ENCODE measurements around the gene BCO1. TPM values are rescaled to one million over a fixed set of nuclear protein-coding genes. Genes with fewer than 3 reads are reported as not detected.

BCO1 gene
- total RNA-seq, 1 experiment from 2014 or later, result not detected

- Histone ChIP-seq H3K9me3 (no peaks in the 10 kb centered on the region), H3K27me3 (no peaks in the 10 kb centered on the region), H3K36me3 (no peaks in the 10 kb centered on the region), H3K4me3 (no peak overlapping the region)
- DNase-seq, result no peak
Observed at GRCh38 chr16:81284995-81285600, 46.6 kb downstream of the BCO1 start.

GRCh38 chr16:81286190-81286589 lies 47.7 kb downstream of the BCO1 start:
- no peaks in the 10 kb centered on the region for H3K36me3 ChIP-seq
- no peaks in the 10 kb centered on the region for H3K9me3 ChIP-seq
- DNase-seq, result no peak
- H3K27me3 ChIP-seq, result no peaks in the 10 kb centered on the region
- no peak overlapping the region for H3K4me3 ChIP-seq

GRCh38 chr16:81291117-81291516 lies 52.6 kb downstream of the BCO1 start:
- no peak for DNase-seq
- Histone ChIP-seq H3K36me3 (no peaks in the 10 kb centered on the region), H3K9me3 (no peaks in the 10 kb centered on the region), H3K27me3 (no peaks in the 10 kb centered on the region), H3K4me3 (no peak overlapping the region)

- no peaks in the 10 kb centered on the region for H3K9me3 ChIP-seq
- H3K4me3 ChIP-seq, result no peak overlapping the region
- H3K36me3 ChIP-seq, result no peaks in the 10 kb centered on the region
- no peak for DNase-seq
- no peaks in the 10 kb centered on the region for H3K27me3 ChIP-seq
Observed at GRCh38 chr16:81292936-81293335, 54.4 kb downstream of the BCO1 start.

- Histone ChIP-seq H3K36me3 (no peaks in the 10 kb centered on the region), H3K9me3 (no peaks in the 10 kb centered on the region), H3K27me3 (no peaks in the 10 kb centered on the region), H3K4me3 (no peak overlapping the region)
- DNase-seq, result no peak
Observed at GRCh38 chr16:81293909-81294802, 55.7 kb downstream of the BCO1 start.

GRCh38 chr16:81296631-81297030 lies 58.1 kb downstream of the BCO1 start:
- H3K27me3 ChIP-seq, result no peaks in the 10 kb centered on the region
- DNase-seq, result no peak
- no peaks in the 10 kb centered on the region for H3K36me3 ChIP-seq
- no peaks in the 10 kb centered on the region for H3K9me3 ChIP-seq
- no peak overlapping the region for H3K4me3 ChIP-seq

- DNase-seq, result no peak
- Histone ChIP-seq H3K9me3 (no peaks in the 10 kb centered on the region), H3K4me3 (no peak overlapping the region), H3K36me3 (no peaks in the 10 kb centered on the region), H3K27me3 (no peaks in the 10 kb centered on the region)
Observed at GRCh38 chr16:81307770-81308169, 69.3 kb downstream of the BCO1 start.

- no peaks in the 10 kb centered on the region for H3K36me3 ChIP-seq
Observed at GRCh38 chr16:81310045-81310644, 71.7 kb downstream of the BCO1 start.

GRCh38 chr16:81311762-81312161 lies 73.3 kb downstream of the BCO1 start:
- DNase-seq, result no peak
- Histone ChIP-seq H3K4me3 (no peak overlapping the region), H3K9me3 (no peaks in the 10 kb centered on the region), H3K36me3 (no peaks in the 10 kb centered on the region), H3K27me3 (no peaks in the 10 kb centered on the region)

More at GRCh38 chr16:81310045-81310644, 71.7 kb downstream of the BCO1 start:
- Histone ChIP-seq H3K4me3 (no peak overlapping the region), H3K27me3 (no peaks in the 10 kb centered on the region), H3K9me3 (no peaks in the 10 kb centered on the region)
- DNase-seq, result no peak

GRCh38 chr16:81313701-81314602 lies 75.5 kb downstream of the BCO1 start:
- Histone ChIP-seq H3K4me3 (peak overlapping the region; percentile 67), H3K36me3 (no peaks in the 10 kb centered on the region), H3K9me3 (no peaks in the 10 kb centered on the region), H3K27me3 (no peaks in the 10 kb centered on the region)
- DNase-seq, result no peak

GRCh38 chr16:81314603-81315270 lies 76.2 kb downstream of the BCO1 start, which contains the start of gene GAN:
TSS of gene GAN (plus strand) at chr16:81314962. CDS start at chr16:81315114, 152 bp downstream.
- peak; percentile 91 for DNase-seq
- no peaks in the 10 kb centered on the region for H3K27me3 ChIP-seq
- no peaks in the 10 kb centered on the region for H3K36me3 ChIP-seq
- peak within 1 kb of the TSS; percentile 67 for H3K4me3 ChIP-seq
- no peaks in the 10 kb centered on the region for H3K9me3 ChIP-seq

- no peaks in the 10 kb centered on the region for H3K9me3 ChIP-seq
- peak; percentile 37 for DNase-seq
Observed at GRCh38 chr16:81315271-81316175, 77.0 kb downstream of the BCO1 start.

GRCh38 chr16:81316176-81316496 lies 77.6 kb downstream of the BCO1 start:
- no peaks in the 10 kb centered on the region for H3K27me3 ChIP-seq
- DNase-seq, result no peak
- H3K36me3 ChIP-seq, result no peaks in the 10 kb centered on the region
- H3K9me3 ChIP-seq, result no peaks in the 10 kb centered on the region
- peak overlapping the region; percentile 67 for H3K4me3 ChIP-seq

More at GRCh38 chr16:81315271-81316175, 77.0 kb downstream of the BCO1 start:
- no peaks in the 10 kb centered on the region for H3K27me3 ChIP-seq
- H3K36me3 ChIP-seq, result no peaks in the 10 kb centered on the region
- peak overlapping the region; percentile 67 for H3K4me3 ChIP-seq

GRCh38 chr16:81318711-81319110 lies 80.2 kb downstream of the BCO1 start:
- H3K4me3 ChIP-seq, result no peak overlapping the region
- no peaks in the 10 kb centered on the region for H3K27me3 ChIP-seq
- no peak for DNase-seq
- H3K36me3 ChIP-seq, result no peaks in the 10 kb centered on the region
- no peaks in the 10 kb centered on the region for H3K9me3 ChIP-seq

- H3K36me3 ChIP-seq, result no peaks in the 10 kb centered on the region
- H3K4me3 ChIP-seq, result no peak overlapping the region
- DNase-seq, result peak; percentile 56
- H3K9me3 ChIP-seq, result no peaks in the 10 kb centered on the region
- no peaks in the 10 kb centered on the region for H3K27me3 ChIP-seq
Observed at GRCh38 chr16:81319221-81319912, 80.9 kb downstream of the BCO1 start.
